HG03066 (cell line): ENCODE data around the gene ZNF385D.
A peak's percentile ranks its signal among the peaks of the same experiment; 100 is the strongest.

Source experiments
- ATAC-seq: cut with Tn5 transposase; IDR thresholded peaks from one replicate; pipeline ENCODE4 v1.9.1; 2021; ENCODE audit warnings: low read depth; ENCODE audit not compliant: unreplicated experiment

The ZNF385D gene

GRCh38 chr3:21466476-21466875 is 284.5 kb downstream of the ZNF385D start:
- no peak for ATAC-seq

GRCh38 chr3:21464746-21465145 is 286.3 kb downstream of the ZNF385D start:
- ATAC-seq, result no peak

GRCh38 chr3:21463319-21463718 is 287.7 kb downstream of the ZNF385D start:
- no peak for ATAC-seq

- no peak for ATAC-seq
Measured at GRCh38 chr3:21462141-21462540, 288.9 kb downstream of the ZNF385D start.

- no peak for ATAC-seq
Measured at GRCh38 chr3:21457084-21457483, 293.9 kb downstream of the ZNF385D start.

- ATAC-seq, result no peak
Measured at GRCh38 chr3:21449738-21450137, 301.3 kb downstream of the ZNF385D start.

GRCh38 chr3:21447476-21448151 is 303.4 kb downstream of the ZNF385D start:
- ATAC-seq, result no peak

GRCh38 chr3:21446945-21447475 is 304.0 kb downstream of the ZNF385D start:
- no peak for ATAC-seq

GRCh38 chr3:21446027-21446426 is 305.0 kb downstream of the ZNF385D start:
- peak; percentile 74 for ATAC-seq

- ATAC-seq, result no peak
Measured at GRCh38 chr3:21441821-21442220, 309.2 kb downstream of the ZNF385D start.

GRCh38 chr3:21436835-21437234 is 314.2 kb downstream of the ZNF385D start:
- no peak for ATAC-seq

- no peak for ATAC-seq
Measured at GRCh38 chr3:21435871-21436270, 315.1 kb downstream of the ZNF385D start.

- ATAC-seq, result no peak
Measured at GRCh38 chr3:21434310-21434709, 316.7 kb downstream of the ZNF385D start.

- ATAC-seq, result no peak
Measured at GRCh38 chr3:21433751-21434150, 317.3 kb downstream of the ZNF385D start.

GRCh38 chr3:21426920-21427319 is 324.1 kb downstream of the ZNF385D start:
- ATAC-seq, result no peak

- no peak for ATAC-seq
Measured at GRCh38 chr3:21425715-21426114, 325.3 kb downstream of the ZNF385D start.

- ATAC-seq, result no peak
Measured at GRCh38 chr3:21421096-21421495, 329.9 kb downstream of the ZNF385D start.

GRCh38 chr3:21417991-21418390 is 333.0 kb downstream of the ZNF385D start:
- no peak for ATAC-seq

GRCh38 chr3:21414506-21414905 is 336.5 kb downstream of the ZNF385D start:
- ATAC-seq, result no peak

GRCh38 chr3:21411058-21411457 is 340.0 kb downstream of the ZNF385D start:
- ATAC-seq, result no peak

GRCh38 chr3:21409401-21409800 is 341.6 kb downstream of the ZNF385D start:
- ATAC-seq, result no peak

GRCh38 chr3:21407743-21408142 is 343.3 kb downstream of the ZNF385D start:
- ATAC-seq, result no peak
